Stomach smooth muscle (tissue), 2 donors: Measurements from ENCODE around the gene CPEB3.

Experiments used
- H3K27ac ChIP-seq: one replicate; pipeline ENCODE4 v1.7.0; 2013; ENCODE audit warnings: mild to moderate bottlenecking, low read length, inconsistent platforms
- H3K27me3 ChIP-seq, 2 donors: one replicate each; pipeline ENCODE4 v1.7.0; 2013; ENCODE audit warnings: low read length in 2 of 2; ENCODE audit not compliant: insufficient read depth in 2 of 2, control insufficient read depth in 1 of 2
- H3K36me3 ChIP-seq, 2 donors: one replicate each; pipeline ENCODE4 v1.7.0; 2013; ENCODE audit warnings: low read length in 2 of 2; ENCODE audit not compliant: control insufficient read depth in 2 of 2, insufficient read depth in 2 of 2
- H3K4me1 ChIP-seq: one replicate; pipeline ENCODE4 v1.7.0; 2013; ENCODE audit warnings: low read length; ENCODE audit not compliant: control insufficient read depth, insufficient read depth
- H3K4me3 ChIP-seq, 2 donors: one replicate each; pipeline ENCODE4 v1.7.0; 2013; ENCODE audit warnings: low read length in 2 of 2
- H3K9ac ChIP-seq, 2 donors: one replicate each; pipeline ENCODE4 v1.7.0; 2013; ENCODE audit warnings: low read length in 2 of 2, mild to moderate bottlenecking in 1 of 2
- H3K9me3 ChIP-seq, 2 donors: one replicate each; pipeline ENCODE4 v1.7.0; 2013; ENCODE audit warnings: low read length in 2 of 2; ENCODE audit not compliant: control insufficient read depth in 2 of 2
- donor health status: healthy.
- donor health status: Pancreatic carcinoma.

Gene CPEB3

GRCh38 chr10:92303096-92303495, 12.2 kb upstream of the CPEB3 start:
- H3K36me3 ChIP-seq, result peaks cover 0 to 5% of the 10 kb centered on the region in 2 donors
- no peaks in the 10 kb centered on the region for H3K9me3 ChIP-seq
- H3K27ac ChIP-seq, result no peak overlapping the region
- no peaks in the 10 kb centered on the region for H3K4me1 ChIP-seq
- H3K4me3 ChIP-seq, result no peak overlapping the region
- H3K27me3 ChIP-seq, result no peaks in the 10 kb centered on the region
- H3K9ac ChIP-seq, result no peak overlapping the region

- Histone ChIP-seq H3K27ac (no peak overlapping the region), H3K36me3 (peaks cover 0 to 5% of the 10 kb centered on the region in 2 donors), H3K9ac (no peak overlapping the region), H3K9me3 (no peaks in the 10 kb centered on the region), H3K4me1 (no peaks in the 10 kb centered on the region), H3K27me3 (no peaks in the 10 kb centered on the region), H3K4me3 (no peak overlapping the region)
Observed at GRCh38 chr10:92298487-92298886, 7.6 kb upstream of the CPEB3 start.

DNA sequence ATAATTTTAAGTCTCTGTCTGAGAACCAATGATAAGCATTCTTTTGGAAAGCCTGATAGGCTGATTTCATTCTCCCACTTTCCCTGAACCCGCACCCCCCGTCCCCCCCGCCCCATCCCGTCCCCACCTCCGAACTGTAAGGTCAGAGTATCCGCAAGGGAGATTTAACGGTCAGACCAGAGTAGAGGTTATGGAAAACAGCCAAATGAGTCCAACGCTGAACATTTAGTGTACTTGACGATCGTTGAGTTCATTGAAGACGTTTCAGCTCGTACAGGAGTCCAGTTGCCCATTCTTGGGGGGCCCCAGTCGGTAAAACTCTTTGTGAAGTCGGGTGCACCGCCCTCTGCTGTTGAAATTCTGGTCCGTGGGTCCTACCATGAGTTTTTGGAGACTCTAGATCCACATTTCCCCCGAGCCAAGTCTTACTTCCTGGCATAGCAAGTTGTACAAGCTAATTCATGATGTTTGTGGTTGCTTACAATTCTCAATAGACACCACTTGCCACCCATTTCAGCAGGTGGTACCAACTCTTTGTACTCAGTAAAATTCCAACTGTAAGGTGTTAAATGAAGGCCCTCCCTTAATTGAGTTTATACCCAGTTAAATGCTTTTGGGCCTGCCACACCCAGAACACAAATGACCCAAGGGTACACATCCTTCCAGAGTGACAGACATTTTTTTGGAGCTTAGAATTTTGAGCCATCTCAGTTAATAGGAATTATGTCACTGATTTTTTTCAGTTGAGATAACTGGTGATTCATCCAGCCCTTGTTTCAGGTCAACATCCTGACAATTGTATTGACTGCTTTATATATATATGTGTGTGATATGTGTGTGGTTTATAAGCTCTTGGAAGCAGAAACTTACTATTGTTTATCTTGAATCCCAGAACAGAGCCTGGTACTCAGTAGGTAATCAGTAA, 1.3 kb upstream of the CPEB3 start:
- Histone ChIP-seq H3K4me3 (peak overlapping the region; percentile 90 to 95), H3K27me3 (no peaks in the 10 kb centered on the region), H3K27ac (peak overlapping the region; percentile 37), H3K9ac (peak overlapping the region; percentile 36 to 98), H3K36me3 (no peaks in the 10 kb centered on the region), H3K4me1 (peaks cover 14% of the 10 kb centered on the region), H3K9me3 (no peaks in the 10 kb centered on the region)

GRCh38 chr10:92291616-92291865, 663 bp upstream of the CPEB3 start:
- Histone ChIP-seq H3K4me3 (peak overlapping the region; percentile 90 to 95), H3K27ac (peak overlapping the region; percentile 77), H3K4me1 (peaks cover 14% of the 10 kb centered on the region), H3K9ac (peak overlapping the region; percentile 89 to 98), H3K9me3 (no peaks in the 10 kb centered on the region), H3K36me3 (no peaks in the 10 kb centered on the region), H3K27me3 (no peaks in the 10 kb centered on the region)

- Histone ChIP-seq H3K27me3 (no peaks in the 10 kb centered on the region), H3K9me3 (no peaks in the 10 kb centered on the region), H3K4me3 (peak overlapping the region; percentile 90 to 95), H3K27ac (peak overlapping the region; percentile 77), H3K4me1 (peaks cover 14% of the 10 kb centered on the region), H3K9ac (peak overlapping the region; percentile 89 to 98), H3K36me3 (no peaks in the 10 kb centered on the region)
Observed at GRCh38 chr10:92290076-92290836, 622 bp downstream of the CPEB3 start.

- H3K4me1 ChIP-seq, result peaks cover 4% of the 10 kb centered on the region
- peak overlapping the region; percentile 24 for H3K27ac ChIP-seq
- no peaks in the 10 kb centered on the region for H3K9me3 ChIP-seq
- H3K27me3 ChIP-seq, result no peaks in the 10 kb centered on the region
- H3K9ac ChIP-seq, result no peak overlapping the region
- H3K4me3 ChIP-seq, result peak overlapping the region; percentile 4 to 10
- H3K36me3 ChIP-seq, result no peaks in the 10 kb centered on the region
Observed at GRCh38 chr10:92284112-92284704, 6.7 kb downstream of the CPEB3 start.

- Histone ChIP-seq H3K4me1 (peaks cover 4% of the 10 kb centered on the region), H3K27ac (peak overlapping the region; percentile 12), H3K4me3 (peak overlapping the region; percentile 52 to 61), H3K27me3 (no peaks in the 10 kb centered on the region), H3K9ac (peak overlapping the region; percentile 4 to 51), H3K9me3 (no peaks in the 10 kb centered on the region), H3K36me3 (no peaks in the 10 kb centered on the region)
Observed at GRCh38 chr10:92278996-92279696, 11.7 kb downstream of the CPEB3 start.

DNA sequence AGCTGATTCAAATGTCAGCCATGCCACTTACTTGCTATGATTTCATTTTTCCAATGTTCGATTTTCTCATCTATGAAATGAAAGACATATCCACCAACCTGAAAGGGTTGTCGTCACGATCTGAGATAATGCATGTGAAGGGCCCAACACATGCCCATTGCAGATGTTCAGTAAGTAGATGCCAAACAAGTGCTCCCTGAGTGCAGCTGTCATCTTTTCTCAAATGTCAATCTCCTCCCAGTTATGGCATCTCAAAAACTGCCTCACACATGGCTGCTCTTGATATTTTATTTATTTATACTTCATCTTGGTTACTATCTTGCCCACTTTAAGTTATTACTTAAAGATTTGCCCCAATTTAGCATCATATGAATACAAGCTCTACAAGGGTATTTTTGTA, 16.8 kb downstream of the CPEB3 start:
- no peaks in the 10 kb centered on the region for H3K9me3 ChIP-seq
- no peak overlapping the region for H3K9ac ChIP-seq
- no peak overlapping the region for H3K4me3 ChIP-seq
- no peaks in the 10 kb centered on the region for H3K27me3 ChIP-seq
- H3K4me1 ChIP-seq, result no peaks in the 10 kb centered on the region
- no peak overlapping the region for H3K27ac ChIP-seq
- H3K36me3 ChIP-seq, result no peaks in the 10 kb centered on the region

DNA sequence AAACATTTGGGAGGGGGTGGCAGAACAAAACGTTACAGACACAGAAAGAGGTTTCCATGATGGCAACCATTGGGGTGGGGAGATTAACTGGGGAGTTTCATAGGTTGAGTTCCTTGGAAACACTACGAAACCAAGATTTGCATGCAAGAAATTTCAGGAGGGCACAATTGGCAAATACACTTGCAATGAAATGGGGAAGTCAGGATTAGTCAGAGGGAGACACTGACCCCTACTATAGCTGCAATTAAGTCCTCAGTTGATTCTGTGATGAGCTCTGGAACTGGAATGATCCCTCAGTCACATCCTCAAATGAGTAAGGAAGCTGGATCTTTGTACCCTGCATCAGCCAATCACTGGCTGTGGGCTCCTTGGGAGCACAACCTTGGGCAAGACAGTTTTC, 22.1 kb downstream of the CPEB3 start:
- H3K9ac ChIP-seq, result no peak overlapping the region
- no peak overlapping the region for H3K27ac ChIP-seq
- H3K4me1 ChIP-seq, result peaks cover 4% of the 10 kb centered on the region
- H3K4me3 ChIP-seq, result no peak overlapping the region
- no peaks in the 10 kb centered on the region for H3K36me3 ChIP-seq
- no peaks in the 10 kb centered on the region for H3K27me3 ChIP-seq
- H3K9me3 ChIP-seq, result no peaks in the 10 kb centered on the region

DNA sequence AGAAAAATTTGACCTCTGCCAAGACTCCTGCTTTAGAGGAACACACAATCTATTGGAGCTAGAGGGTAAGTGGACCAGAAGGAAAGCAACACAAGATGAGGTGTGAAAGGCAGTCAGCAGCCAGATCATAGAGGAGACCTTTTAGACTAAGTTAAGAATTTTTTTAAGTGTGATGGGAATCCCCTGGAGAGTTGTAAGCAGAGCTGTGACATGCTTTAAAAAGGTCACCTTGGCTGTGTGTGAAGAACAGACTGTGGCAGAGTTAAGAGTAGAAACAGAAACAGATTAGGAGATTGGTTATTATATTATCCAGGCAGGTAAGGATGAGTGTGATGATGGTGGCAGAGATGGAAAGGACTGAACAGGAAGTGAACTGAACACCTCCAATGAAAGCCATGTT, 23.5 kb downstream of the CPEB3 start:
- Histone ChIP-seq H3K9me3 (no peaks in the 10 kb centered on the region), H3K9ac (no peak overlapping the region), H3K4me1 (peaks cover 4% of the 10 kb centered on the region), H3K4me3 (no peak overlapping the region), H3K27ac (no peak overlapping the region), H3K27me3 (no peaks in the 10 kb centered on the region), H3K36me3 (no peaks in the 10 kb centered on the region)
